Amniotic stem cell (primary cell): ENCODE results near the gene BAHCC1.

Experiments used
- DNase-seq: peaks from one replicate; lab custom pipeline; 2025; lab: John Stamatoyannopoulos, UW

The BAHCC1 gene

GRCh38 chr17:81514739-81515529 lies 119.7 kb downstream of the BAHCC1 start:
- DNase-seq: peak; percentile 73

DNA sequence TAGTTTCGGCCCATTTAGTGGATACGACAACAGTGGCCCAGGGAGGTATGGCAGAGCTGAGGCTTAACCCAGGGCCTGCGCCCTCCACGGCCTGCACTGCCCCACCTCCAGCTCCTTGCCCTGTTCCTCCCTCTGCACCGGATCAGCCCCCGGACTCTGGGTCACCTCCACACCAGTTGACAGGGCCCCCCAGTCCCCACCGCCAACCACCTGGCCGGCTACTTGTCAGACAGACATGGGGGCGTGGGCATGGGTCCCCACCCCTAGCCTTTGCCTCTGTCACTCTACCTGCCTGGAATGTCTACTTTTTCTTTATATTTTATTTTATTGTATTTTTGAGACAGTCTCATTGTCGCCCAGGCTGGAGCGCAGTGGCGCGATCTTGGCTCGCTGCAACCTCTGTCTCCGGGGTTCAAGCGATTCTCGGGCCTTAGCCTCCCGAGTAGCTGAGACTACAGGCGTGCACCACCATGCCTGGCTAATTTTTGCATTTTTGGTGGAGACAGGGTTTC lies 120.3 kb downstream of the BAHCC1 start:
- no peak for DNase-seq
